ENCODE measurements around the gene SEZ6. TPM values are rescaled to one million over a fixed set of nuclear protein-coding genes. Genes with fewer than 3 reads are reported as not detected.
A peak's percentile ranks its signal among the peaks of the same experiment; 100 is the strongest.

Gene SEZ6
- total RNA-seq, 4 donors from 2014 or later: 0.42 to 0.83 (median 0.52) TPM; not detected in 1

- H3K27me3 ChIP-seq: no peaks in the 10 kb centered on the region
Measured at GRCh38 chr17:28907709-28908475, 97.9 kb downstream of the SEZ6 start.

GRCh38 chr17:28906706-28907438, 99.0 kb downstream of the SEZ6 start:
- no peaks in the 10 kb centered on the region for H3K9me3 ChIP-seq
- no peak for DNase-seq (ENCODE audit: extremely low spot score)
- H3K36me3 ChIP-seq: peaks cover 33 to 65% (median 62%) of the 10 kb centered on the region in 4 donors
- H3K4me3 ChIP-seq: no peak overlapping the region
- WGBS: 86% methylated on average over 6 of the region's 7 CpGs
- intact Hi-C loops (cut with DNase I): no loop called here
- peaks cover 20 to 53% (median 47%) of the 10 kb centered on the region in 4 donors for H3K4me1 ChIP-seq
- peaks cover 0 to 5% (median 0%) of the 10 kb centered on the region in 4 donors for H3K27me3 ChIP-seq
- no peak for TF ChIP-seq CTCF (IDR thresholded peaks at IDR 0.05)
- no peak for TF ChIP-seq POLR2AphosphoS5 (IDR thresholded peaks at IDR 0.05)
- TF ChIP-seq EP300 (IDR thresholded peaks at IDR 0.05): no peak
- TF ChIP-seq POLR2A (IDR thresholded peaks at IDR 0.05; ENCODE audit: low read depth): no peak
- peak overlapping the region; percentile 80 to 87 (median 82) for H3K27ac ChIP-seq (replicated peaks in 1 of 4)

More at GRCh38 chr17:28907709-28908475, 97.9 kb downstream of the SEZ6 start:
- peak overlapping the region; percentile 80 to 87 (median 82) for H3K27ac ChIP-seq (replicated peaks in 1 of 4)
- H3K4me3 ChIP-seq: no peak overlapping the region
- DNase-seq (ENCODE audit: extremely low spot score): no peak
- H3K4me1 ChIP-seq: peaks cover 18 to 45% (median 42%) of the 10 kb centered on the region in 4 donors
- 54% methylated on average over 3 of the region's 3 CpGs for WGBS
- intact Hi-C loops (cut with DNase I): no loop called here
- peaks cover 43 to 76% (median 72%) of the 10 kb centered on the region in 4 donors for H3K36me3 ChIP-seq
- TF ChIP-seq POLR2AphosphoS5 (IDR thresholded peaks at IDR 0.05): no peak
- no peak for TF ChIP-seq POLR2A (IDR thresholded peaks at IDR 0.05; ENCODE audit: low read depth)
- no peak for TF ChIP-seq CTCF (IDR thresholded peaks at IDR 0.05)
- TF ChIP-seq EP300 (IDR thresholded peaks at IDR 0.05): no peak
- H3K9me3 ChIP-seq: no peaks in the 10 kb centered on the region

- DNase-seq (ENCODE audit: extremely low spot score): no peak
- peaks cover 27 to 59% (median 56%) of the 10 kb centered on the region in 4 donors for H3K36me3 ChIP-seq
Measured at GRCh38 chr17:28906276-28906675, 99.6 kb downstream of the SEZ6 start.

More at GRCh38 chr17:28906276-28906675, 99.6 kb downstream of the SEZ6 start:
- Histone ChIP-seq H3K27me3 (peaks cover 0 to 5% (median 0%) of the 10 kb centered on the region in 4 donors), H3K27ac (replicated peaks in 1 of 4) (peak overlapping the region in 2 of 4 donors; percentile 81 to 87), H3K4me1 (peaks cover 23 to 59% (median 51%) of the 10 kb centered on the region in 4 donors), H3K4me3 (no peak overlapping the region), H3K9me3 (no peaks in the 10 kb centered on the region)
- intact Hi-C loops (cut with DNase I): no loop called here
- 83% methylated on average over 9 of the region's 9 CpGs for WGBS
- TF ChIP-seq EP300 (IDR thresholded peaks at IDR 0.05): no peak
- no peak for TF ChIP-seq CTCF (IDR thresholded peaks at IDR 0.05)
- TF ChIP-seq POLR2AphosphoS5 (IDR thresholded peaks at IDR 0.05): no peak
- TF ChIP-seq POLR2A (IDR thresholded peaks at IDR 0.05; ENCODE audit: low read depth): no peak

Other genes with a start within 250 kb of the SEZ6 start
- 10 to 100 TPM; 15.9 to 48.1 (median 30.3) TPM for gene FAM222B, start 163.2 kb downstream of the SEZ6 start, total RNA-seq
- gene ERAL1, start 151.0 kb downstream of the SEZ6 start, total RNA-seq: 10 to 100 TPM; 24.5 to 38.0 (median 27.7) TPM
- 10 to 100 TPM; 60.2 to 94.8 (median 86.0) TPM for gene FLOT2, start 108.3 kb downstream of the SEZ6 start, total RNA-seq
- 10 to 100 TPM in 1 of 4 donors, 1 to 10 TPM in 3; 3.7 to 14.2 (median 5.9) TPM for gene DHRS13, start 103.0 kb downstream of the SEZ6 start, total RNA-seq
- gene PHF12, start 54.5 kb downstream of the SEZ6 start, total RNA-seq: 10 to 100 TPM; 27.8 to 44.5 (median 36.7) TPM
- gene PIPOX, start 37.1 kb upstream of the SEZ6 start, total RNA-seq: 1 to 10 TPM; 3.8 to 8.4 (median 5.1) TPM
- gene MYO18A, start 174.4 kb upstream of the SEZ6 start, total RNA-seq: 10 to 100 TPM; 46.7 to 82.7 (median 64.6) TPM
- not detected for gene CRYBA1, start 240.8 kb upstream of the SEZ6 start, total RNA-seq

Measured in esophagus muscularis mucosa (tissue), 4 donors.